ENCODE results near the gene MNAT1. TPM values are rescaled to one million over a fixed set of nuclear protein-coding genes. Genes with fewer than 3 reads are reported as not detected.

Gene MNAT1
- polyA plus RNA-seq, 1 donor from 2014 or later = 104 TPM

- H3K9ac ChIP-seq (ENCODE audit: low read length) = no peak overlapping the region
- no peaks in the 10 kb centered on the region for H3K27me3 ChIP-seq (ENCODE audit: insufficient read depth, low read depth, low read length)
- no peak overlapping the region for H2AFZ ChIP-seq (ENCODE audit: low read depth, low read length)
- no peaks in the 10 kb centered on the region for H3K9me3 ChIP-seq (ENCODE audit: low read length)
- no peaks in the 10 kb centered on the region for H3K79me2 ChIP-seq (replicated peaks; ENCODE audit: insufficient read depth, low read length)
- H4K20me1 ChIP-seq (ENCODE audit: insufficient read depth) = no peaks in the 10 kb centered on the region
- no peak overlapping the region for H3K4me3 ChIP-seq (ENCODE audit: low read length)
- no peaks in the 10 kb centered on the region for H3F3A ChIP-seq (ENCODE audit: insufficient read depth, low read length, poor library complexity, severe bottlenecking)
- TF ChIP-seq EZH2 (IDR thresholded peaks at IDR 0.05; ENCODE audit: borderline replicate concordance, insufficient read depth, low read length, poor library complexity, severe bottlenecking) (no peak), MXI1 (conservative IDR thresholded peaks at IDR 0.05; ENCODE audit: poor library complexity, severe bottlenecking) (no peak), TAF1 (IDR thresholded peaks at IDR 0.05; ENCODE audit: low read depth) (no peak), POLR2AphosphoS5 (IDR thresholded peaks at IDR 0.05) (no peak), RAD21 (conservative IDR thresholded peaks at IDR 0.05) (no peak), CTCF (IDR thresholded peaks at IDR 0.05; ENCODE audit: poor library complexity, severe bottlenecking) (no peak), SMC3 (conservative IDR thresholded peaks at IDR 0.05; ENCODE audit: poor library complexity) (no peak), REST (IDR thresholded peaks at IDR 0.05; ENCODE audit: borderline replicate concordance) (no peak)
- no peaks in the 10 kb centered on the region for H3K9me2 ChIP-seq (ENCODE audit: insufficient read depth, low read length)
- H3K36me3 ChIP-seq (ENCODE audit: insufficient read depth, low read length) = no peaks in the 10 kb centered on the region
- no peak overlapping the region for H3K4me2 ChIP-seq (ENCODE audit: low read length)
- no peak overlapping the region for H3K27ac ChIP-seq (ENCODE audit: low read length)
These were observed 71.4 kb downstream of the MNAT1 start for GRCh38 chr14:60805841-60806430.

GRCh38 chr14:60807247-60807646 lies 72.7 kb downstream of the MNAT1 start:
- Histone ChIP-seq H2AFZ (ENCODE audit: low read depth, low read length) (no peak overlapping the region), H3K9ac (ENCODE audit: low read length) (no peak overlapping the region), H3K4me3 (ENCODE audit: low read length) (no peak overlapping the region), H3K36me3 (ENCODE audit: insufficient read depth, low read length) (peaks cover 5% of the 10 kb centered on the region), H3K9me3 (ENCODE audit: low read length) (no peaks in the 10 kb centered on the region), H3K27ac (ENCODE audit: low read length) (no peak overlapping the region), H3K27me3 (ENCODE audit: insufficient read depth, low read depth, low read length) (no peaks in the 10 kb centered on the region), H3K4me2 (ENCODE audit: low read length) (no peak overlapping the region), H3F3A (ENCODE audit: insufficient read depth, low read length, poor library complexity, severe bottlenecking) (no peaks in the 10 kb centered on the region), H4K20me1 (ENCODE audit: insufficient read depth) (no peaks in the 10 kb centered on the region), H3K9me2 (ENCODE audit: insufficient read depth, low read length) (no peaks in the 10 kb centered on the region), H3K79me2 (replicated peaks; ENCODE audit: insufficient read depth, low read length) (no peaks in the 10 kb centered on the region)
- TF ChIP-seq MXI1 (conservative IDR thresholded peaks at IDR 0.05; ENCODE audit: poor library complexity, severe bottlenecking) (no peak), RAD21 (conservative IDR thresholded peaks at IDR 0.05) (no peak), SMC3 (conservative IDR thresholded peaks at IDR 0.05; ENCODE audit: poor library complexity) (no peak), REST (IDR thresholded peaks at IDR 0.05; ENCODE audit: borderline replicate concordance) (no peak), TAF1 (IDR thresholded peaks at IDR 0.05; ENCODE audit: low read depth) (no peak), CTCF (IDR thresholded peaks at IDR 0.05; ENCODE audit: poor library complexity, severe bottlenecking) (no peak), EP300 (conservative IDR thresholded peaks at IDR 0.05; ENCODE audit: poor library complexity, severe bottlenecking) (no peak), POLR2AphosphoS5 (IDR thresholded peaks at IDR 0.05) (no peak), EZH2 (IDR thresholded peaks at IDR 0.05; ENCODE audit: borderline replicate concordance, insufficient read depth, low read length, poor library complexity, severe bottlenecking) (no peak)
